ENCODE results near the gene RBM20. TPM values are rescaled to one million over a fixed set of nuclear protein-coding genes. Genes with fewer than 3 reads are reported as not detected.

RBM20 gene
- total and polyA plus RNA-seq, 2 of the 13 experiments (the other 11 are each of a cell fraction or from before 2014, with no cell fraction given), result 0.02 to 0.22 TPM

DNA sequence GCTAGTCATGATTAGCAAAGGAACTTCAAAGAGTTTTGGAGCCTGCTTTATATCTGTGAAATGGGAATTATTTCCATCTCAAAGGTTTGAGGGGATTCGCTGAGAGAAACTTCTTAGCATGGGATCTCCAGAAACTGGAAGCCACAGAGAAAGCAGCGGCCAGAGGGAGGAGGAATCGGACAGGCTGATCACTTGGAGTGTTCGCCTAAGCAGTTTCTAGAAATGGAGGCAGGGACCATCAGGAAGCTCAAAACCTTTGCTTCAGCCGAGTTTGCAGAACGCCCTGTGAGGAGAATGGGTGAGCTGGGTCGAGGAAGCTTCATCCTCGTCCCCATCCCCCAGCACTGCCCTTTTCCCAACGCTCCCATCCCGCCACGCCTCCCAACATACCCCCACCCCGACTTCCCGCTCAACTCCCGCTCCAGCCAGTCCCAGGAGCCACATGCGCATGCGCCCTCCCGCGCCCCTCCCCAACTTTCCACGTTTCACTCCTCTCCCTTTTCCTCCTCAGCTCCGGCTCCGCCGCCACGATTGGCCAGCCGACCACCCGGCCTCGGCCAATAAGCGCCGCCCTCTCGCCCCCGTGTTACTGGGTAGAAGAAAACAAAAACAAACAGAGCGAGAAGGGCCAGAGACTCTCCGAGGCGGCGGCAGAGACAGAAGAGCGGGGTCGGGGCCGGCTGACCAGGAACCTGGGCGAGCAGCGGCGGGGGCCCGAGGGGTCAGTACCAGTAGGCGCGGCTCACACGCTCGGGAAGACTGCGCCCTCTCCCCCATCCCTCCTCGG lies 227.4 kb downstream of the RBM20 start, which contains the start of gene PDCD4 (continued):
- TF ChIP-seq ZNF800 (CRISPR knock-in tag; IDR thresholded peaks at IDR 0.05) (no peak; the same call in 1 of the 2 replicates), NCOA2 (CRISPR knock-in tag; IDR thresholded peaks at IDR 0.05) (no peak), ZNF598 (CRISPR knock-in tag; IDR thresholded peaks at IDR 0.05; ENCODE audit: borderline replicate concordance) (0 out of 2 replicates have a peak, but pooled peaks have one; percentile 24), ZBTB7A (CRISPR knock-in tag; IDR thresholded peaks at IDR 0.05) (0 out of 2 replicates have a peak, but pooled peaks have one; percentile 4), HINFP (CRISPR knock-in tag; IDR thresholded peaks at IDR 0.05; ENCODE audit: low read depth) (0 out of 2 replicates have a peak, but pooled peaks have one; percentile 60), NR2F6 (IDR thresholded peaks at IDR 0.05) (no peak), NR2F6 (CRISPR knock-in tag; IDR thresholded peaks at IDR 0.05) (no peak), ZFP1 (CRISPR knock-in tag; IDR thresholded peaks at IDR 0.05) (no peak), KLF15 (CRISPR knock-in tag; IDR thresholded peaks at IDR 0.05; ENCODE audit: borderline replicate concordance) (no peak; the same call in 1 of the 2 replicates), HNRNPLL (IDR thresholded peaks at IDR 0.05; ENCODE audit: low read depth, low read length, poor library complexity, severe bottlenecking) (no peak), ZNF253 (CRISPR knock-in tag; IDR thresholded peaks at IDR 0.05; ENCODE audit: borderline replicate concordance) (no peak), ARHGAP35 (CRISPR knock-in tag; IDR thresholded peaks at IDR 0.05; ENCODE audit: borderline replicate concordance) (no peak), ZNF124 (CRISPR knock-in tag; IDR thresholded peaks at IDR 0.05) (no peak), ZNF670 (CRISPR knock-in tag; IDR thresholded peaks at IDR 0.05; ENCODE audit: borderline replicate concordance) (no peak), ZNF451 (CRISPR knock-in tag; IDR thresholded peaks at IDR 0.05) (no peak), NFYC (CRISPR knock-in tag; IDR thresholded peaks at IDR 0.05) (peak; percentile 86), PITX1 (CRISPR knock-in tag; IDR thresholded peaks at IDR 0.05) (no peak), ZNF784 (CRISPR knock-in tag; IDR thresholded peaks at IDR 0.05; ENCODE audit: borderline replicate concordance) (no peak; the same call in 1 of the 2 replicates), FLYWCH1 (CRISPR knock-in tag; IDR thresholded peaks at IDR 0.05) (no peak), ATM (IDR thresholded peaks at IDR 0.05; ENCODE audit: borderline replicate concordance) (no peak), HDAC2 (CRISPR knock-in tag; IDR thresholded peaks at IDR 0.05) (no peak), ZNF335 (CRISPR knock-in tag; IDR thresholded peaks at IDR 0.05) (no peak), ZFP62 (CRISPR knock-in tag; IDR thresholded peaks at IDR 0.05) (no peak)
- TF ChIP-seq, protein P1, sequence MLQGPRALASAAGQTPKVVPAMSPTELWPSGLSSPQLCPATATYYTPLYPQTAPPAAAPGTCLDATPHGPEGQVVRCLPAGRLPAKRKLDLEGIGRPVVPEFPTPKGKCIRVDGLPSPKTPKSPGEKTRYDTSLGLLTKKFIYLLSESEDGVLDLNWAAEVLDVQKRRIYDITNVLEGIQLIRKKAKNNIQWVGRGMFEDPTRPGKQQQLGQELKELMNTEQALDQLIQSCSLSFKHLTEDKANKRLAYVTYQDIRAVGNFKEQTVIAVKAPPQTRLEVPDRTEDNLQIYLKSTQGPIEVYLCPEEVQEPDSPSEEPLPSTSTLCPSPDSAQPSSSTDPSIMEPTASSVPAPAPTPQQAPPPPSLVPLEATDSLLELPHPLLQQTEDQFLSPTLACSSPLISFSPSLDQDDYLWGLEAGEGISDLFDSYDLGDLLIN (CRISPR knock-in tag; IDR thresholded peaks at IDR 0.05; ENCODE audit: borderline replicate concordance), result no peak
- TF ChIP-seq, protein P2, sequence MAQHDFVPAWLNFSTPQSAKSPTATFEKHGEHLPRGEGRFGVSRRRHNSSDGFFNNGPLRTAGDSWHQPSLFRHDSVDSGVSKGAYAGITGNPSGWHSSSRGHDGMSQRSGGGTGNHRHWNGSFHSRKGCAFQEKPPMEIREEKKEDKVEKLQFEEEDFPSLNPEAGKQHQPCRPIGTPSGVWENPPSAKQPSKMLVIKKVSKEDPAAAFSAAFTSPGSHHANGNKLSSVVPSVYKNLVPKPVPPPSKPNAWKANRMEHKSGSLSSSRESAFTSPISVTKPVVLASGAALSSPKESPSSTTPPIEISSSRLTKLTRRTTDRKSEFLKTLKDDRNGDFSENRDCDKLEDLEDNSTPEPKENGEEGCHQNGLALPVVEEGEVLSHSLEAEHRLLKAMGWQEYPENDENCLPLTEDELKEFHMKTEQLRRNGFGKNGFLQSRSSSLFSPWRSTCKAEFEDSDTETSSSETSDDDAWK (CRISPR knock-in tag; IDR thresholded peaks at IDR 0.05), result no peak
